ENCODE results near the gene OR5K2. TPM values are rescaled to one million over a fixed set of nuclear protein-coding genes. Genes with fewer than 3 reads are reported as not detected.

OR5K2 gene
- total and polyA plus RNA-seq, 7 donors = not detected

- intact Hi-C loops (cut with DNase I) = no loop called here
These were observed 34.3 kb downstream of the OR5K2 start, which contains the start of gene GPR15 for GRCh38 chr3:98531622-98532274. Gene GPR15 (plus strand): TSS chr3:98531978. CDS start chr3:98532034, 56 bp downstream.

GRCh38 chr3:98532275-98532637, 34.8 kb downstream of the OR5K2 start:
- no peak for TF ChIP-seq CTCF (IDR thresholded peaks at IDR 0.05)
- no peak for TF ChIP-seq EP300 (IDR thresholded peaks at IDR 0.05)
- no peak for TF ChIP-seq POLR2AphosphoS5 (IDR thresholded peaks at IDR 0.05)
- TF ChIP-seq POLR2A (IDR thresholded peaks at IDR 0.05) = no peak
- Histone ChIP-seq H3K4me1 (no peaks in the 10 kb centered on the region), H3K27me3 (no peaks in the 10 kb centered on the region), H3K36me3 (no peaks in the 10 kb centered on the region), H3K9me3 (no peaks in the 10 kb centered on the region), H3K27ac (no peak overlapping the region), H3K4me3 (no peak overlapping the region)
- intact Hi-C loops (cut with DNase I) = no loop called here
- DNase-seq = no peak
- 81 to 86% methylated on average over 5 of the region's 5 CpGs for WGBS, 2 donors

More at GRCh38 chr3:98531622-98532274, 34.3 kb downstream of the OR5K2 start, which contains the start of gene GPR15:
- Histone ChIP-seq H3K27me3 (no peaks in the 10 kb centered on the region), H3K4me1 (no peaks in the 10 kb centered on the region), H3K36me3 (no peaks in the 10 kb centered on the region), H3K9me3 (no peaks in the 10 kb centered on the region), H3K4me3 (no peak within 1 kb of the TSS), H3K27ac (no peak within 1 kb of the TSS)
- TF ChIP-seq EP300 (IDR thresholded peaks at IDR 0.05) (no peak), POLR2AphosphoS5 (IDR thresholded peaks at IDR 0.05) (no peak), CTCF (IDR thresholded peaks at IDR 0.05) (no peak), POLR2A (IDR thresholded peaks at IDR 0.05) (no peak)
- 69 to 78% methylated on average over 7 of the region's 7 CpGs for WGBS, 2 donors
- no peak for DNase-seq

GRCh38 chr3:98532709-98533571, 35.5 kb downstream of the OR5K2 start:
- Histone ChIP-seq H3K27ac (no peak overlapping the region), H3K36me3 (no peaks in the 10 kb centered on the region), H3K4me3 (no peak overlapping the region), H3K27me3 (no peaks in the 10 kb centered on the region), H3K4me1 (no peaks in the 10 kb centered on the region), H3K9me3 (no peaks in the 10 kb centered on the region)
- WGBS, 2 donors = 85 to 90% methylated on average over 6 of the region's 6 CpGs
- DNase-seq = no peak
- intact Hi-C loops (cut with DNase I) = no loop called here
- no peak for TF ChIP-seq CTCF (IDR thresholded peaks at IDR 0.05)
- no peak for TF ChIP-seq POLR2AphosphoS5 (IDR thresholded peaks at IDR 0.05)
- TF ChIP-seq EP300 (IDR thresholded peaks at IDR 0.05) = no peak
- TF ChIP-seq POLR2A (IDR thresholded peaks at IDR 0.05) = no peak

- 79 to 88% methylated on average over 2 of the region's 2 CpGs for WGBS, 2 donors
- intact Hi-C loops (cut with DNase I) = no loop called here
- TF ChIP-seq POLR2A (IDR thresholded peaks at IDR 0.05) = no peak
- Histone ChIP-seq H3K4me3 (no peak overlapping the region), H3K27me3 (no peaks in the 10 kb centered on the region), H3K36me3 (no peaks in the 10 kb centered on the region), H3K27ac (no peak overlapping the region), H3K9me3 (no peaks in the 10 kb centered on the region), H3K4me1 (no peaks in the 10 kb centered on the region)
- no peak for DNase-seq
These were observed 36.7 kb downstream of the OR5K2 start for GRCh38 chr3:98534168-98534567.

- Histone ChIP-seq H3K36me3 (no peaks in the 10 kb centered on the region), H3K4me3 (no peak overlapping the region), H3K27ac (no peak overlapping the region), H3K9me3 (no peaks in the 10 kb centered on the region), H3K4me1 (no peaks in the 10 kb centered on the region), H3K27me3 (no peaks in the 10 kb centered on the region)
- no peak for DNase-seq
- intact Hi-C loops (cut with DNase I) = no loop called here
- TF ChIP-seq CTCF (IDR thresholded peaks at IDR 0.05) (no peak), EP300 (IDR thresholded peaks at IDR 0.05) (no peak), POLR2AphosphoS5 (IDR thresholded peaks at IDR 0.05) (no peak), POLR2A (IDR thresholded peaks at IDR 0.05) (no peak)
- 81 to 86% methylated on average over 1 of the region's 1 CpG for whole genome bisulfite sequencing, 2 donors
These were observed 37.3 kb downstream of the OR5K2 start for GRCh38 chr3:98534734-98535133.
